ENCODE measurements around the gene GALNS. TPM values are rescaled to one million over a fixed set of nuclear protein-coding genes. Genes with fewer than 3 reads are reported as not detected.

GALNS gene
- total and polyA plus RNA-seq, 2 of the 13 experiments (the other 11 are each of a cell fraction or from before 2014, with no cell fraction given) = 9.2 to 9.8 TPM

DNA sequence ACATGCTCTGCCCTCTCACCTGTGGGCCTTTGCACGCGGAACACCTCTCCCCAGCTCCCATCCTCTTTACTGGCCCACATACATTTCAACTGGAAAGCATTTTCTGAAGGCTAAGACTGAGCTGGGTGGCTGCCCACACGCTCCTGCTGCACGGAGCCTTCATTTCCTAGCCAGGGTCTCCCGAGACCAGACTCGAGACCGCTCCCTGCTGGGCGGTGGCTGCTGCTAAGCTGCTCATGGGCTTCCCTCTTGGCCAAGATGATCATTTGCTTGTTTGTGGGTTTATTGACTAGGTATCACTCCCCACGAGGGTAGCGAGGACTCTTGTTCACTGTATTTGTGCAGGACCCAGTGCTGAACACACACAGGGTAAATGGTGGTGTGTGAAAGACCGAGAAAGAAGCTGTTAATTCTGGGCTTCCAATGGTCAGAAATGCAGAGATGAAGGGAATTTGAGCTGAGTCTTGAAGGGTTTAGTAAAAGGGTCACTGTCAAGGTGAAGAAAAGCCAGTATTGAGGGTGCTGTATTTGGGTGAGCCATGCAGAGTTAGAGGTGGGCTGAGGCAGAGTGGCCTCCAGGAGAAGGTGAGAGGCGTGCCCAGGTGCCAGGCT, 1.1 kb upstream of the GALNS start (continued):
- TF ChIP-seq ZNF10 (CRISPR knock-in tag; IDR thresholded peaks at IDR 0.05; ENCODE audit: borderline replicate concordance, low read depth) = no peak
- no peak for TF ChIP-seq KAT7 (CRISPR knock-in tag; IDR thresholded peaks at IDR 0.05; ENCODE audit: borderline replicate concordance)
- TF ChIP-seq PHF5A (CRISPR knock-in tag; IDR thresholded peaks at IDR 0.05; ENCODE audit: low read depth, unreplicated experiment) = no peak
- TF ChIP-seq EEA1 (CRISPR knock-in tag; IDR thresholded peaks at IDR 0.05; ENCODE audit: borderline replicate concordance) = no peak
- TF ChIP-seq ZNF256 (CRISPR knock-in tag; conservative IDR thresholded peaks at IDR 0.05) = 0 out of 2 replicates have a peak, but pooled peaks have one; percentile 26
- TF ChIP-seq TGIF2 (CRISPR knock-in tag; IDR thresholded peaks at IDR 0.05) = peak; percentile 40; the same call in 1 of the 2 replicates
- no peak for TF ChIP-seq ZSCAN9 (CRISPR knock-in tag; IDR thresholded peaks at IDR 0.05; ENCODE audit: borderline replicate concordance)
- no peak for TF ChIP-seq AKAP8 (CRISPR knock-in tag; IDR thresholded peaks at IDR 0.05)
- peak; percentile 79; the same call in 1 of the 2 replicates for TF ChIP-seq SIN3A (IDR thresholded peaks at IDR 0.05; ENCODE audit: borderline replicate concordance, low read depth, low read length)
- TF ChIP-seq, protein P1, sequence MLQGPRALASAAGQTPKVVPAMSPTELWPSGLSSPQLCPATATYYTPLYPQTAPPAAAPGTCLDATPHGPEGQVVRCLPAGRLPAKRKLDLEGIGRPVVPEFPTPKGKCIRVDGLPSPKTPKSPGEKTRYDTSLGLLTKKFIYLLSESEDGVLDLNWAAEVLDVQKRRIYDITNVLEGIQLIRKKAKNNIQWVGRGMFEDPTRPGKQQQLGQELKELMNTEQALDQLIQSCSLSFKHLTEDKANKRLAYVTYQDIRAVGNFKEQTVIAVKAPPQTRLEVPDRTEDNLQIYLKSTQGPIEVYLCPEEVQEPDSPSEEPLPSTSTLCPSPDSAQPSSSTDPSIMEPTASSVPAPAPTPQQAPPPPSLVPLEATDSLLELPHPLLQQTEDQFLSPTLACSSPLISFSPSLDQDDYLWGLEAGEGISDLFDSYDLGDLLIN (CRISPR knock-in tag; IDR thresholded peaks at IDR 0.05; ENCODE audit: borderline replicate concordance) = no peak
- 0 out of 2 replicates have a peak, but pooled peaks have one; percentile 27 for TF ChIP-seq MIER3 (CRISPR knock-in tag; IDR thresholded peaks at IDR 0.05; ENCODE audit: borderline replicate concordance)
- TF ChIP-seq CCAR2 (optimal IDR thresholded peaks at IDR 0.05; ENCODE audit: low read depth, low read length) = no peak
- no peak for TF ChIP-seq PHB2 (IDR thresholded peaks at IDR 0.05; ENCODE audit: partially characterized antibody)
- TF ChIP-seq ZC3H13 (CRISPR knock-in tag; IDR thresholded peaks at IDR 0.05) = no peak
- TF ChIP-seq TBX2 (CRISPR knock-in tag; IDR thresholded peaks at IDR 0.05; ENCODE audit: borderline replicate concordance) = no peak
- peak; percentile 94 for TF ChIP-seq XRCC5 (optimal IDR thresholded peaks at IDR 0.05; ENCODE audit: low read length)
- TF ChIP-seq ZNF616 (CRISPR knock-in tag; IDR thresholded peaks at IDR 0.05; ENCODE audit: low read depth) = no peak
- no peak for TF ChIP-seq NONO (IDR thresholded peaks at IDR 0.05)
- TF ChIP-seq NONO (CRISPR knock-in tag; conservative IDR thresholded peaks at IDR 0.05) = no peak
- TF ChIP-seq RFX3 (CRISPR knock-in tag; IDR thresholded peaks at IDR 0.05) = no peak
- TF ChIP-seq FOXA3 (CRISPR knock-in tag; IDR thresholded peaks at IDR 0.05) = no peak
- peak; percentile 7; the same call in 1 of the 2 replicates for TF ChIP-seq CAMTA2 (CRISPR knock-in tag; IDR thresholded peaks at IDR 0.05; ENCODE audit: borderline replicate concordance)
- TF ChIP-seq, protein P2, sequence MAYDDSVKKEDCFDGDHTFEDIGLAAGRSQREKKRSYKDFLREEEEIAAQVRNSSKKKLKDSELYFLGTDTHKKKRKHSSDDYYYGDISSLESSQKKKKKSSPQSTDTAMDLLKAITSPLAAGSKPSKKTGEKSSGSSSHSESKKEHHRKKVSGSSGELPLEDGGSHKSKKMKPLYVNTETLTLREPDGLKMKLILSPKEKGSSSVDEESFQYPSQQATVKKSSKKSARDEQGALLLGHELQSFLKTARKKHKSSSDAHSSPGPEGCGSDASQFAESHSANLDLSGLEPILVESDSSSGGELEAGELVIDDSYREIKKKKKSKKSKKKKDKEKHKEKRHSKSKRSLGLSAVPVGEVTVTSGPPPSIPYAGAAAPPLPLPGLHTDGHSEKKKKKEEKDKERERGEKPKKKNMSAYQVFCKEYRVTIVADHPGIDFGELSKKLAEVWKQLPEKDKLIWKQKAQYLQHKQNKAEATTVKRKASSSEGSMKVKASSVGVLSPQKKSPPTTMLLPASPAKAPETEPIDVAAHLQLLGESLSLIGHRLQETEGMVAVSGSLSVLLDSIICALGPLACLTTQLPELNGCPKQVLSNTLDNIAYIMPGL (CRISPR knock-in tag; IDR thresholded peaks at IDR 0.05; ENCODE audit: borderline replicate concordance in 1 of 2, low read depth in 1 of 2) = peak; percentile 54 to 93; a peak in 3 of 4 replicates
- no peak for TF ChIP-seq ZFP36 (IDR thresholded peaks at IDR 0.05; ENCODE audit: borderline replicate concordance, low read depth, low read length, partially characterized antibody)
- no peak for TF ChIP-seq MEIS1 (CRISPR knock-in tag; IDR thresholded peaks at IDR 0.05; ENCODE audit: borderline replicate concordance)
- TF ChIP-seq NFYB (CRISPR knock-in tag; IDR thresholded peaks at IDR 0.05) = no peak
- TF ChIP-seq, protein P3, sequence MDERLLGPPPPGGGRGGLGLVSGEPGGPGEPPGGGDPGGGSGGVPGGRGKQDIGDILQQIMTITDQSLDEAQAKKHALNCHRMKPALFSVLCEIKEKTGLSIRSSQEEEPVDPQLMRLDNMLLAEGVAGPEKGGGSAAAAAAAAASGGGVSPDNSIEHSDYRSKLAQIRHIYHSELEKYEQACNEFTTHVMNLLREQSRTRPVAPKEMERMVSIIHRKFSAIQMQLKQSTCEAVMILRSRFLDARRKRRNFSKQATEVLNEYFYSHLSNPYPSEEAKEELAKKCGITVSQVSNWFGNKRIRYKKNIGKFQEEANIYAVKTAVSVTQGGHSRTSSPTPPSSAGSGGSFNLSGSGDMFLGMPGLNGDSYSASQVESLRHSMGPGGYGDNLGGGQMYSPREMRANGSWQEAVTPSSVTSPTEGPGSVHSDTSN (CRISPR knock-in tag; IDR thresholded peaks at IDR 0.05) = no peak
- TF ChIP-seq ZNF562 (CRISPR knock-in tag; IDR thresholded peaks at IDR 0.05; ENCODE audit: borderline replicate concordance) = no peak
- TF ChIP-seq POLR2A (IDR thresholded peaks at IDR 0.05; ENCODE audit: insufficient read depth in 1 of 2, low read depth in 2 of 2, low read length in 2 of 2) = 0 out of 4 replicates have a peak, but pooled peaks of 1 of the 2 experiments have one; percentile 20
